Measurements from ENCODE around the gene CACNA2D2.

The CACNA2D2 gene

DNA sequence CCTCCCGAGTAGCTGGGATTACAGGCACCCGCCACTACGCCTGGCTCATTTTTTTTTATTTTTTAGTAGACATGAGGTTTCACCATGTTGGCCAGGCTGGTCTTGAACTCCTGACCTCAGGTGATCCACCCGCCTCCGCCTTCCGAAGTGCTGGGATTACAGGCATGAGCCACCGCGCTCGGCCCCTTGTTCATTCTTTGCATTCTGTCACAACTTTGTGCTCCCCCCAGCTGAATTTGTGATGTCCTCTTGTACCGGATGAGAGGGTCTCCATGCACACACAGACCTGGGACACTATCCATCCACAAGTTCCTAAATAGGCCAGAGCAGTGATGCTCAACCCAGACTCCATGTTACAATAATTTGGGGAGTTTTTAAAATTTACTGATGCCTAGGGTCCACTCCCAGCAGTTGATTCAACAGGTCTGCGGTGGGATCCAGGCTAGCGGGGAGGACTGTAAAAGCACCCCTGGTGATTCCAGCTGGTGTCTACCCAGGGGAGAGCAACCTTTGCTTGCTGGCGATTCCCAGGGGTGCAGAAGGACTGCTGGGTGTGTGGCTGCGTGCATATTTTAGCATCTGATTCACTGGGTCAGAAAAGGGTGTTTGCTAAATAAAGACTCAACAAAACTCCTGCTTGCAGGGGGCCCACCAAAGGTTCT lies 163.8 kb downstream of the CACNA2D2 start:
- Histone ChIP-seq H3K4me1 (ENCODE audit: control insufficient read depth, insufficient read depth, low read length) (no peaks in the 10 kb centered on the region; the same call in 1 of the 2 replicates), H3K36me3 (ENCODE audit: control insufficient read depth in 2 of 2, insufficient read depth in 1 of 2, low read length in 2 of 2) (peaks cover 0 to 21% of the 10 kb centered on the region in 2 experiments; a peak in 2 of 3 replicates), H3K4me3 (ENCODE audit: low read depth, low read length) (no peak overlapping the region), H3K9me3 (ENCODE audit: control insufficient read depth, insufficient read depth, low read depth, low read length) (no peaks in the 10 kb centered on the region), H3K27ac (ENCODE audit: extremely low read depth, low read depth, low read length) (no peak overlapping the region)
- ChIA-PET POLR2A (interaction anchor here (1.3 kb wide), 1 partner anchor 12 kb away, joined by 3 read pairs; the partner anchor contains the start of gene TUSC2), CTCF (no interaction called here)
- TF ChIP-seq, protein P1, sequence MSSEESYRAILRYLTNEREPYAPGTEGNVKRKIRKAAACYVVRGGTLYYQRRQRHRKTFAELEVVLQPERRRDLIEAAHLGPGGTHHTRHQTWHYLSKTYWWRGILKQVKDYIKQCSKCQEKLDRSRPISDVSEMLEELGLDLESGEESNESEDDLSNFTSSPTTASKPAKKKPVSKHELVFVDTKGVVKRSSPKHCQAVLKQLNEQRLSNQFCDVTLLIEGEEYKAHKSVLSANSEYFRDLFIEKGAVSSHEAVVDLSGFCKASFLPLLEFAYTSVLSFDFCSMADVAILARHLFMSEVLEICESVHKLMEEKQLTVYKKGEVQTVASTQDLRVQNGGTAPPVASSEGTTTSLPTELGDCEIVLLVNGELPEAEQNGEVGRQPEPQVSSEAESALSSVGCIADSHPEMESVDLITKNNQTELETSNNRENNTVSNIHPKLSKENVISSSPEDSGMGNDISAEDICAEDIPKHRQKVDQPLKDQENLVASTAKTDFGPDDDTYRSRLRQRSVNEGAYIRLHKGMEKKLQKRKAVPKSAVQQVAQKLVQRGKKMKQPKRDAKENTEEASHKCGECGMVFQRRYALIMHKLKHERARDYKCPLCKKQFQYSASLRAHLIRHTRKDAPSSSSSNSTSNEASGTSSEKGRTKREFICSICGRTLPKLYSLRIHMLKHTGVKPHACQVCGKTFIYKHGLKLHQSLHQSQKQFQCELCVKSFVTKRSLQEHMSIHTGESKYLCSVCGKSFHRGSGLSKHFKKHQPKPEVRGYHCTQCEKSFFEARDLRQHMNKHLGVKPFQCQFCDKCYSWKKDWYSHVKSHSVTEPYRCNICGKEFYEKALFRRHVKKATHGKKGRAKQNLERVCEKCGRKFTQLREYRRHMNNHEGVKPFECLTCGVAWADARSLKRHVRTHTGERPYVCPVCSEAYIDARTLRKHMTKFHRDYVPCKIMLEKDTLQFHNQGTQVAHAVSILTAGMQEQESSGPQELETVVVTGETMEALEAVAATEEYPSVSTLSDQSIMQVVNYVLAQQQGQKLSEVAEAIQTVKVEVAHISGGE (tag by site-specific recombination; conservative IDR thresholded peaks at IDR 0.05; ENCODE audit: low read depth) = no peak
- TF ChIP-seq YY1 (tag by site-specific recombination; IDR thresholded peaks at IDR 0.05) (no peak), ZIC2 (tag by site-specific recombination; IDR thresholded peaks at IDR 0.05) (peak; percentile 59), ZNF169 (tag by site-specific recombination; IDR thresholded peaks at IDR 0.05) (no peak), ZNF202 (tag by site-specific recombination; IDR thresholded peaks at IDR 0.05; ENCODE audit: borderline replicate concordance) (no peak), ZNF132 (tag by site-specific recombination; IDR thresholded peaks at IDR 0.05; ENCODE audit: borderline replicate concordance) (no peak), ZNF561 (tag by site-specific recombination; IDR thresholded peaks at IDR 0.05; ENCODE audit: borderline replicate concordance) (no peak), ZNF10 (tag by site-specific recombination; IDR thresholded peaks at IDR 0.05) (no peak), ZNF830 (tag by site-specific recombination; IDR thresholded peaks at IDR 0.05; ENCODE audit: low read depth) (no peak), ZNF350 (tag by site-specific recombination; IDR thresholded peaks at IDR 0.05) (no peak), GLIS1 (tag by site-specific recombination; IDR thresholded peaks at IDR 0.05) (peak; percentile 43), ZNF600 (tag by site-specific recombination; IDR thresholded peaks at IDR 0.05) (no peak), ZBTB20 (tag by site-specific recombination; IDR thresholded peaks at IDR 0.05) (no peak), SCRT2 (tag by site-specific recombination; IDR thresholded peaks at IDR 0.05) (peak; percentile 61; the same call in 1 of the 2 replicates), GFI1B (tag by site-specific recombination; IDR thresholded peaks at IDR 0.05) (no peak), ZNF529 (tag by site-specific recombination; IDR thresholded peaks at IDR 0.05; ENCODE audit: insufficient replicate concordance) (no peak), IKZF3 (tag by site-specific recombination; IDR thresholded peaks at IDR 0.05) (no peak)

DNA sequence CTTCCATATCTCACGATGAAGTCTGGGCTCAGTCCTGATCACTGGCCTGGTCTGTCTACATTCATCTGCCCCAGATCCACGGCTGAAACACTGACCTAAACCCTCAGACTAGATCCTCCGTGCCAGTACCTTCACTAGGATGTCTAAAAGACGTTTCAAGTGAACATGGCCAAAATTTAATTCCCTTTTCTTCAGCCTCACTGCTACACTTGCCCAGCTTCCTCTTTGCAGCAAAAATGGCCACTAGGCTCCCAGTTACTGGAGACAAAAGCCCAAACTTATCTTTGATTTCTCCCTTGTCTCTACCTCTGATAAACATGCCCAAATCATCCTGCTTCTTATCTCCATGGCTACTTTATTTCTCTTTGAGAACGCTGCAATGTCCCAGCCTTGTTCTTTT lies 164.5 kb downstream of the CACNA2D2 start:
- CTCF ChIA-PET = no interaction called here
- no peaks in the 10 kb centered on the region; the same call in 1 of the 2 replicates for H3K4me1 ChIP-seq (ENCODE audit: control insufficient read depth, insufficient read depth, low read length)
- H3K36me3 ChIP-seq (ENCODE audit: control insufficient read depth in 2 of 2, insufficient read depth in 1 of 2, low read length in 2 of 2) = peaks cover 0 to 27% of the 10 kb centered on the region in 2 experiments; a peak in 2 of 3 replicates
- H3K9me3 ChIP-seq (ENCODE audit: control insufficient read depth, insufficient read depth, low read depth, low read length) = no peaks in the 10 kb centered on the region
- H3K27ac ChIP-seq (ENCODE audit: extremely low read depth, low read depth, low read length) = no peak overlapping the region
- POLR2A ChIA-PET = no interaction called here
- TF ChIP-seq ZFP3 (tag by site-specific recombination; IDR thresholded peaks at IDR 0.05; ENCODE audit: low read depth) (no peak), ZNF175 (tag by site-specific recombination; IDR thresholded peaks at IDR 0.05) (no peak)
- H3K4me3 ChIP-seq (ENCODE audit: low read depth, low read length) = no peak overlapping the region

Data from HEK293 (cell line).